Esophagus squamous epithelium (tissue), 4 donors: ENCODE results near the gene LNPEP.

ENCODE experiments used
- POLR2A ChIP-seq, 4 donors: fragments of 450-650 bp; IDR thresholded peaks; one replicate each; pipeline ENCODE4 v1.6.1; 2017; ENCODE audit warnings: antibody characterized with exemption in 4 of 4, mild to moderate bottlenecking in 4 of 4, moderate library complexity in 3 of 4
- TF ChIP-seq, protein P1 (sequence below), 6 experiments: fragments of 450-650 bp in 4 of 6; fragments of 200-600 bp in 2 of 6; sonication (generic) in 2 of 6; IDR thresholded peaks; one replicate each; pipeline ENCODE4 v1.5.1; 2016 to 2019; ENCODE audit warnings: antibody characterized with exemption in 6 of 6, mild to moderate bottlenecking in 4 of 6, moderate library complexity in 4 of 6

GRCh38 chr5:96932026-96932425, 3.9 kb upstream of the LNPEP start:
- no peak for TF ChIP-seq POLR2A (IDR thresholded peaks at IDR 0.05)
- TF ChIP-seq, protein P1, sequence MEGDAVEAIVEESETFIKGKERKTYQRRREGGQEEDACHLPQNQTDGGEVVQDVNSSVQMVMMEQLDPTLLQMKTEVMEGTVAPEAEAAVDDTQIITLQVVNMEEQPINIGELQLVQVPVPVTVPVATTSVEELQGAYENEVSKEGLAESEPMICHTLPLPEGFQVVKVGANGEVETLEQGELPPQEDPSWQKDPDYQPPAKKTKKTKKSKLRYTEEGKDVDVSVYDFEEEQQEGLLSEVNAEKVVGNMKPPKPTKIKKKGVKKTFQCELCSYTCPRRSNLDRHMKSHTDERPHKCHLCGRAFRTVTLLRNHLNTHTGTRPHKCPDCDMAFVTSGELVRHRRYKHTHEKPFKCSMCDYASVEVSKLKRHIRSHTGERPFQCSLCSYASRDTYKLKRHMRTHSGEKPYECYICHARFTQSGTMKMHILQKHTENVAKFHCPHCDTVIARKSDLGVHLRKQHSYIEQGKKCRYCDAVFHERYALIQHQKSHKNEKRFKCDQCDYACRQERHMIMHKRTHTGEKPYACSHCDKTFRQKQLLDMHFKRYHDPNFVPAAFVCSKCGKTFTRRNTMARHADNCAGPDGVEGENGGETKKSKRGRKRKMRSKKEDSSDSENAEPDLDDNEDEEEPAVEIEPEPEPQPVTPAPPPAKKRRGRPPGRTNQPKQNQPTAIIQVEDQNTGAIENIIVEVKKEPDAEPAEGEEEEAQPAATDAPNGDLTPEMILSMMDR (IDR thresholded peaks at IDR 0.05) = no peak
